Smooth muscle cell (in vitro differentiated cells): ENCODE results near the gene AGRN. TPM values are rescaled to one million over a fixed set of nuclear protein-coding genes. Genes with fewer than 3 reads are reported as not detected.
"Not testable (repeated sequence)": the region's sequence is repeated elsewhere in the genome, so short reads cannot be mapped to it uniquely, and the experiment has no call there.

Source experiments
- DNase-seq: peaks from one replicate; lab custom pipeline; 2025; ENCODE audit not compliant: unreplicated experiment; lab: John Stamatoyannopoulos, UW
- H2AFZ ChIP-seq: fragments of 200-600 bp; sonication (generic); 2 replicates; pipeline ENCODE4 v1.6.0; 2016; ENCODE audit warnings: antibody characterized with exemption, low read depth, mild to moderate bottlenecking
- H3F3A ChIP-seq: fragments of 200-600 bp; sonication (generic); 2 replicates; pipeline ENCODE4 v1.6.0; 2017; ENCODE audit warnings: antibody characterized with exemption, low read depth
- H3K27ac ChIP-seq: fragments of 200-600 bp; sonication (generic); 2 replicates; pipeline ENCODE4 v1.5.1; 2016; ENCODE audit warnings: low read depth, mild to moderate bottlenecking
- H3K27me3 ChIP-seq: fragments of 200-600 bp; sonication (generic); 2 replicates; pipeline ENCODE4 v1.6.1; 2016; ENCODE audit warnings: low read depth, mild to moderate bottlenecking
- H3K36me3 ChIP-seq: fragments of 200-600 bp; sonication (generic); 2 replicates; pipeline ENCODE4 v1.5.1; 2016; ENCODE audit warnings: low read depth
- H3K4me1 ChIP-seq: fragments of 200-600 bp; sonication (generic); 2 replicates; pipeline ENCODE4 v1.5.1; 2016; ENCODE audit warnings: low read depth
- H3K4me2 ChIP-seq: fragments of 200-600 bp; sonication (generic); 2 replicates; pipeline ENCODE4 v1.6.0; 2016; ENCODE audit warnings: mild to moderate bottlenecking
- H3K4me3 ChIP-seq: fragments of 200-600 bp; sonication (generic); 2 replicates; pipeline ENCODE4 v1.5.1; 2016; ENCODE audit warnings: mild to moderate bottlenecking
- H3K79me2 ChIP-seq: fragments of 200-600 bp; sonication (generic); 2 replicates; pipeline ENCODE4 v1.6.0; 2016; ENCODE audit warnings: low read depth, mild to moderate bottlenecking
- H3K9ac ChIP-seq: fragments of 200-600 bp; sonication (generic); 2 replicates; pipeline ENCODE4 v1.6.0; 2016; ENCODE audit warnings: low read depth
- H3K9me3 ChIP-seq: fragments of 200-600 bp; sonication (generic); replicated peaks from 2 replicates; pipeline ENCODE4 v1.5.1; 2016; ENCODE audit warnings: low read depth
- H4K20me1 ChIP-seq: fragments of 200-600 bp; sonication (generic); 2 replicates; pipeline ENCODE4 v1.6.0; 2016; ENCODE audit warnings: low read depth
- CTCF ChIP-seq: fragments of 200-600 bp; sonication (generic); IDR thresholded peaks from 2 replicates; pipeline ENCODE4 v1.5.1; 2017; ENCODE audit warnings: borderline replicate concordance, mild to moderate bottlenecking, antibody characterized with exemption; ENCODE audit not compliant: insufficient read depth, poor library complexity, severe bottlenecking
- WGBS: methylation state at CpG from one replicate; pipeline ENCODE4 v1.1.7; 2016; ENCODE audit warnings: low lambda C conversion rate; 5-methylcytosine and 5-hydroxymethylcytosine counted together
- polyA plus RNA-seq: library from polyadenylated mRNA; unstranded; fragments of >200 nt; fragmentation: Nextera tagmentation; extraction: Ambion mirVana; gene quantifications from 2 replicates; pipeline ENCODE4 v1.2.1, GENCODE V29; 2016
- total RNA-seq: library from RNA; depleted of rRNA; stranded (reverse); fragments of >200 nt; gene quantifications from 2 replicates; pipeline ENCODE4 v1.2.3, GENCODE V29; 2014

Gene AGRN
- total and polyA plus RNA-seq, 2 experiments from 2014 or later = 17.5 to 24.7 TPM

GRCh38 chr1:1055841-1056736 lies 36.2 kb downstream of the AGRN start:
- Histone ChIP-seq H4K20me1 (no peaks in the 10 kb centered on the region), H2AFZ (no peak overlapping the region), H3K79me2 (no peaks in the 10 kb centered on the region), H3F3A (no peaks in the 10 kb centered on the region), H3K9me3 (no peaks in the 10 kb centered on the region), H3K4me2 (no peak overlapping the region), H3K4me1 (peaks cover 13% of the 10 kb centered on the region), H3K27me3 (peaks cover 18% of the 10 kb centered on the region), H3K27ac (no peak overlapping the region), H3K4me3 (no peak overlapping the region), H3K36me3 (no peaks in the 10 kb centered on the region), H3K9ac (no peak overlapping the region)
- WGBS = 94% methylated on average over 39 of the region's 50 CpGs
- TF ChIP-seq CTCF = no peak
- no peak for DNase-seq

GRCh38 chr1:1057769-1058087 lies 37.8 kb downstream of the AGRN start:
- not testable (repeated sequence) for H3K9ac ChIP-seq, H3K4me2 ChIP-seq, H3K27ac ChIP-seq, H3K4me3 ChIP-seq, H2AFZ ChIP-seq, DNase-seq, H3K36me3 ChIP-seq, H3K79me2 ChIP-seq, H3K9me3 ChIP-seq, H4K20me1 ChIP-seq, H3F3A ChIP-seq
- Histone ChIP-seq H3K4me1 (peaks cover 13% of the 10 kb centered on the region), H3K27me3 (peaks cover 18% of the 10 kb centered on the region)
- 90% methylated on average over 15 of the region's 15 CpGs for WGBS

- H2AFZ ChIP-seq = no peak overlapping the region
- peak overlapping the region; percentile 26 for H3K9ac ChIP-seq
- H3K4me3 ChIP-seq = peak overlapping the region; percentile 65
- no peaks in the 10 kb centered on the region for H3F3A ChIP-seq
- peaks cover 18% of the 10 kb centered on the region for H3K27me3 ChIP-seq
- no peak for TF ChIP-seq CTCF
- no peaks in the 10 kb centered on the region for H3K36me3 ChIP-seq
- no peaks in the 10 kb centered on the region for H3K9me3 ChIP-seq
- H3K4me1 ChIP-seq = peaks cover 18% of the 10 kb centered on the region
- no peak overlapping the region for H3K27ac ChIP-seq
- H3K4me2 ChIP-seq = peak overlapping the region; percentile 96
- H3K79me2 ChIP-seq = no peaks in the 10 kb centered on the region
- no peaks in the 10 kb centered on the region for H4K20me1 ChIP-seq
- WGBS = 55% methylated on average over 18 of the region's 24 CpGs
- no peak for DNase-seq
Measured at GRCh38 chr1:1058088-1058905, 38.4 kb downstream of the AGRN start.

GRCh38 chr1:1058921-1059493 lies 39.1 kb downstream of the AGRN start:
- no peaks in the 10 kb centered on the region for H3K79me2 ChIP-seq
- H3K4me2 ChIP-seq = peak overlapping the region; percentile 96
- 7% methylated on average over 27 of the region's 48 CpGs for WGBS
- TF ChIP-seq CTCF = peak; percentile 61
- H3K27me3 ChIP-seq = peaks cover 18% of the 10 kb centered on the region
- H4K20me1 ChIP-seq = no peaks in the 10 kb centered on the region
- H3K27ac ChIP-seq = no peak overlapping the region
- H3K4me3 ChIP-seq = peak overlapping the region; percentile 65
- peaks cover 23% of the 10 kb centered on the region for H3K4me1 ChIP-seq
- peak overlapping the region; percentile 67 for H2AFZ ChIP-seq
- H3K9me3 ChIP-seq = no peaks in the 10 kb centered on the region
- no peaks in the 10 kb centered on the region for H3K36me3 ChIP-seq
- H3F3A ChIP-seq = no peaks in the 10 kb centered on the region
- peak; percentile 55 for DNase-seq
- H3K9ac ChIP-seq = peak overlapping the region; percentile 26
